Thyroid gland (tissue), 4 donors: ENCODE results near the gene ZFY. TPM values are rescaled to one million over a fixed set of nuclear protein-coding genes. Genes with fewer than 3 reads are reported as not detected.

ENCODE experiments used
- DNase-seq, 2 donors: peaks; one replicate each; pipeline ENCODE4 v3.0.0-alpha.2; 2019
- H3K27ac ChIP-seq, 3 donors: fragments of 200-600 bp; sonication (generic); 1 replicate in 2 of 3; 2 replicates in 1 of 3; pipeline ENCODE4 v1.5.1; 2016 to 2019; ENCODE audit warnings: mild to moderate bottlenecking in 1 of 3, moderate library complexity in 1 of 3
- H3K27me3 ChIP-seq: fragments of 200-600 bp; sonication (generic); one replicate; pipeline ENCODE4 v1.5.1; 2019
- H3K36me3 ChIP-seq, 2 donors: fragments of 200-600 bp; sonication (generic); one replicate each; pipeline ENCODE4 v1.5.1; 2016 to 2019
- H3K4me1 ChIP-seq, 2 donors: fragments of 200-600 bp; sonication (generic); one replicate each; pipeline ENCODE4 v1.5.1; 2017 to 2019
- H3K4me3 ChIP-seq, 3 donors: fragments of 200-600 bp; sonication (generic); replicated peaks in 1 of 3; 1 replicate in 2 of 3; 2 replicates in 1 of 3; pipeline ENCODE4 v1.5.1; 2016; ENCODE audit warnings: mild to moderate bottlenecking in 1 of 3
- H3K9me3 ChIP-seq: fragments of 200-600 bp; sonication (generic); one replicate; pipeline ENCODE4 v1.5.1; 2017
- CTCF ChIP-seq, 6 experiments: fragments of 200-600 bp in 3 of 6; fragments of 450-650 bp in 3 of 6; sonication (generic) in 3 of 6; IDR thresholded peaks; one replicate each; pipeline ENCODE4 v1.5.1; 2016 to 2019; ENCODE audit warnings: antibody characterized with exemption in 6 of 6, mild to moderate bottlenecking in 2 of 6, inconsistent platforms in 1 of 6, moderate library complexity in 1 of 6
- POLR2A ChIP-seq, 2 donors: fragments of 450-650 bp; IDR thresholded peaks; one replicate each; pipeline ENCODE4 v1.6.1; 2017; ENCODE audit warnings: antibody characterized with exemption in 2 of 2, mild to moderate bottlenecking in 2 of 2, moderate library complexity in 1 of 2
- WGBS, 2 donors: methylation state at CpG; one replicate each; pipeline ENCODE4 v1.1.5; 2017; 5-methylcytosine and 5-hydroxymethylcytosine counted together
- intact Hi-C: fragments of 100-400 bp; cut with DNase I; formaldehyde crosslinking; loops from one replicate; pipeline ENCODE4 v1.15.1; 2023
- total RNA-seq, 4 donors: library from RNA; depleted of rRNA; stranded (reverse); fragments of >200 nt; gene quantifications; one replicate each; pipeline ENCODE4 v1.2.3, GENCODE V29; 2016

ZFY gene
- total RNA-seq, 4 donors from 2014 or later, result 30.1 to 44.5 TPM; not detected in 2

GRCh38 chrY:2936436-2936750 lies 1.2 kb downstream of the ZFY start:
- Histone ChIP-seq H3K9me3 (no peaks in the 10 kb centered on the region), H3K4me3 (peak overlapping the region in 1 of 3 donors; percentile 14), H3K27me3 (no peaks in the 10 kb centered on the region), H3K36me3 (no peaks in the 10 kb centered on the region), H3K27ac (peak overlapping the region in 1 of 3 donors; percentile 85), H3K4me1 (no peaks in the 10 kb centered on the region)
- TF ChIP-seq CTCF (IDR thresholded peaks at IDR 0.05), result no peak
- no peak for TF ChIP-seq POLR2A (IDR thresholded peaks at IDR 0.05)
- intact Hi-C loops, result no loop called here
- DNase-seq, result no peak
- 3 to 4% methylated on average over 6 of the region's 6 CpGs for WGBS, 2 donors

GRCh38 chrY:2937149-2937548 lies 2.0 kb downstream of the ZFY start:
- peak; percentile 23 to 24 for DNase-seq
- TF ChIP-seq POLR2A (IDR thresholded peaks at IDR 0.05) (no peak), CTCF (IDR thresholded peaks at IDR 0.05) (no peak)

GRCh38 chrY:2949590-2950252 lies 14.5 kb downstream of the ZFY start:
- no peak for DNase-seq
- Histone ChIP-seq H3K9me3 (no peaks in the 10 kb centered on the region), H3K4me3 (no peak overlapping the region), H3K4me1 (no peaks in the 10 kb centered on the region), H3K27ac (no peak overlapping the region), H3K27me3 (no peaks in the 10 kb centered on the region), H3K36me3 (no peaks in the 10 kb centered on the region)
- TF ChIP-seq CTCF (IDR thresholded peaks at IDR 0.05), result no peak
- no peak for TF ChIP-seq POLR2A (IDR thresholded peaks at IDR 0.05)
- intact Hi-C loops, result no loop called here
- 92 to 94% methylated on average over 7 of the region's 7 CpGs for WGBS, 2 donors

More at GRCh38 chrY:2937149-2937548, 2.0 kb downstream of the ZFY start:
- Histone ChIP-seq H3K27me3 (no peaks in the 10 kb centered on the region), H3K4me3 (no peak overlapping the region), H3K4me1 (no peaks in the 10 kb centered on the region), H3K9me3 (no peaks in the 10 kb centered on the region), H3K27ac (peak overlapping the region in 1 of 3 donors; percentile 85), H3K36me3 (no peaks in the 10 kb centered on the region)
- intact Hi-C loops, result no loop called here
- 62 to 66% methylated on average over 19 of the region's 19 CpGs for WGBS, 2 donors

- Histone ChIP-seq H3K36me3 (no peaks in the 10 kb centered on the region), H3K27me3 (no peaks in the 10 kb centered on the region), H3K27ac (no peak overlapping the region), H3K9me3 (no peaks in the 10 kb centered on the region), H3K4me3 (no peak overlapping the region), H3K4me1 (no peaks in the 10 kb centered on the region)
- intact Hi-C loops, result no loop called here
- no peak for DNase-seq
- TF ChIP-seq POLR2A (IDR thresholded peaks at IDR 0.05) (no peak), CTCF (IDR thresholded peaks at IDR 0.05) (no peak)
- WGBS, 2 donors, result 84 to 91% methylated on average over 2 of the region's 2 CpGs
Observed at GRCh38 chrY:2950655-2951054, 15.5 kb downstream of the ZFY start.

GRCh38 chrY:2952912-2953311 lies 17.7 kb downstream of the ZFY start:
- intact Hi-C loops, result no loop called here
- TF ChIP-seq CTCF (IDR thresholded peaks at IDR 0.05) (no peak), POLR2A (IDR thresholded peaks at IDR 0.05) (no peak)
- Histone ChIP-seq H3K4me3 (no peak overlapping the region), H3K4me1 (no peaks in the 10 kb centered on the region), H3K27me3 (no peaks in the 10 kb centered on the region), H3K27ac (no peak overlapping the region), H3K9me3 (no peaks in the 10 kb centered on the region), H3K36me3 (no peaks in the 10 kb centered on the region)
- DNase-seq, result no peak
